H9 (cell line): ENCODE data around the gene ACAA2. TPM values are rescaled to one million over a fixed set of nuclear protein-coding genes. Genes with fewer than 3 reads are reported as not detected.

Experiments
- DNase-seq: peaks from one replicate; pipeline ENCODE4 v3.0.0-alpha.2; 2017
- H2AFZ ChIP-seq: one replicate; pipeline ENCODE4 v1.6.1; 2013; ENCODE audit warnings: mild to moderate bottlenecking, low read length, control low read depth, moderate library complexity
- H2AK5ac ChIP-seq: 2 replicates; pipeline ENCODE4 v1.6.1; 2013; ENCODE audit warnings: low read length, control low read depth, mixed read lengths; ENCODE audit not compliant: insufficient read length
- H2BK120ac ChIP-seq: one replicate; pipeline ENCODE4 v1.6.1; 2013; ENCODE audit warnings: low read depth, mild to moderate bottlenecking, low read length, control low read depth, inconsistent platforms; ENCODE audit not compliant: poor library complexity, severe bottlenecking
- H2BK12ac ChIP-seq: 2 replicates; pipeline ENCODE4 v1.6.1; 2013; ENCODE audit warnings: low read length, control low read depth, mixed read lengths, low read depth; ENCODE audit not compliant: insufficient read length
- H2BK15ac ChIP-seq: 2 replicates; pipeline ENCODE4 v1.6.1; 2013; ENCODE audit warnings: low read depth, low read length, control low read depth
- H2BK20ac ChIP-seq: one replicate; pipeline ENCODE4 v1.6.1; 2013; ENCODE audit warnings: low read depth, mild to moderate bottlenecking, low read length, control low read depth, inconsistent platforms; ENCODE audit not compliant: poor library complexity, severe bottlenecking
- H2BK5ac ChIP-seq: 2 replicates; pipeline ENCODE4 v1.6.1; 2013; ENCODE audit warnings: low read length, control low read depth, mixed read lengths; ENCODE audit not compliant: insufficient read length
- H3K14ac ChIP-seq: 2 replicates; pipeline ENCODE4 v1.6.1; 2013; ENCODE audit warnings: low read length, control low read depth; ENCODE audit not compliant: insufficient read depth
- H3K18ac ChIP-seq: 2 replicates; pipeline ENCODE4 v1.6.1; 2013; ENCODE audit warnings: low read depth, mild to moderate bottlenecking, mixed read lengths, low read length, control low read depth; ENCODE audit not compliant: insufficient read length
- H3K23ac ChIP-seq: 2 replicates; pipeline ENCODE4 v1.6.1; 2013; ENCODE audit warnings: low read length, control low read depth, mixed read lengths, low read depth; ENCODE audit not compliant: insufficient read length
- H3K23me2 ChIP-seq: 2 replicates; pipeline ENCODE4 v1.6.1; 2013; ENCODE audit warnings: low read depth, mild to moderate bottlenecking, mixed read lengths, low read length, control low read depth; ENCODE audit not compliant: insufficient read length, poor library complexity, severe bottlenecking
- H3K27ac ChIP-seq: 2 replicates; pipeline ENCODE4 v1.5.1; 2013; ENCODE audit warnings: low read length, control low read depth, mixed read lengths, low read depth; ENCODE audit not compliant: insufficient read length
- H3K27me3 ChIP-seq: 2 replicates; pipeline ENCODE4 v1.6.1; 2013; ENCODE audit warnings: low read length, control low read depth, inconsistent platforms; ENCODE audit not compliant: insufficient read depth
- H3K4ac ChIP-seq: 2 replicates; pipeline ENCODE4 v1.6.1; 2013; ENCODE audit warnings: low read depth, mild to moderate bottlenecking, control low read depth, inconsistent platforms, low read length, moderate library complexity
- H3K4me1 ChIP-seq: 2 replicates; pipeline ENCODE4 v1.6.1; 2013; ENCODE audit warnings: low read length, control low read depth, inconsistent platforms; ENCODE audit not compliant: insufficient read depth
- H3K4me2 ChIP-seq: 2 replicates; pipeline ENCODE4 v1.6.1; 2013; ENCODE audit warnings: low read length, control low read depth, mixed read lengths; ENCODE audit not compliant: insufficient read length, insufficient read depth
- H3K56ac ChIP-seq: 2 replicates; pipeline ENCODE4 v1.6.1; 2013; ENCODE audit warnings: low read depth, mild to moderate bottlenecking, mixed read lengths, low read length, control low read depth; ENCODE audit not compliant: insufficient read length
- H3K79me1 ChIP-seq: 2 replicates; pipeline ENCODE4 v1.6.1; 2013; ENCODE audit warnings: low read depth, mild to moderate bottlenecking, moderate library complexity, low read length, control low read depth, inconsistent platforms; ENCODE audit not compliant: insufficient read depth, poor library complexity, severe bottlenecking
- H3K79me2 ChIP-seq: 2 replicates; pipeline ENCODE4 v1.6.1; 2013; ENCODE audit warnings: low read length, control low read depth, inconsistent platforms; ENCODE audit not compliant: insufficient read depth
- H3K9ac ChIP-seq: 2 replicates; pipeline ENCODE4 v1.6.1; 2013; ENCODE audit warnings: low read length, control low read depth, mixed read lengths; ENCODE audit not compliant: insufficient read length; ENCODE audit errors: extremely low read depth
- H3K9me3 ChIP-seq: one replicate; pipeline ENCODE4 v1.6.1; 2013; ENCODE audit warnings: low read depth, low read length, inconsistent platforms; ENCODE audit not compliant: control insufficient read depth
- H3T11ph ChIP-seq: one replicate; pipeline ENCODE4 v1.6.1; 2013; ENCODE audit warnings: mild to moderate bottlenecking, low read length, control low read depth, inconsistent platforms
- H4K20me1 ChIP-seq: one replicate; pipeline ENCODE4 v1.6.1; 2013; ENCODE audit not compliant: control insufficient read depth, insufficient read length, insufficient read depth
- H4K5ac ChIP-seq: 2 replicates; pipeline ENCODE4 v1.6.1; 2013; ENCODE audit warnings: low read depth, mild to moderate bottlenecking, mixed read lengths, low read length, control low read depth; ENCODE audit not compliant: insufficient read length
- H4K8ac ChIP-seq: replicated peaks from 2 replicates; pipeline ENCODE4 v1.6.1; 2013; ENCODE audit warnings: low read length, control low read depth, mixed read lengths, low read depth; ENCODE audit not compliant: insufficient read length
- H4K91ac ChIP-seq: 2 replicates; pipeline ENCODE4 v1.6.1; 2013; ENCODE audit warnings: low read depth, mild to moderate bottlenecking, moderate library complexity, mixed read lengths, low read length, control low read depth; ENCODE audit not compliant: insufficient read length
- H3K27ac Mint-ChIP-seq, 3 experiments: 2 replicates in 2 of 3; 3 replicates in 1 of 3; pipeline ENCODE4 v1.8.0; 2020 to 2021; ENCODE audit warnings: mixed read lengths in 3 of 3, mild to moderate bottlenecking in 1 of 3, moderate library complexity in 1 of 3
- H3K27me3 Mint-ChIP-seq: 2 replicates; pipeline ENCODE4 v1.8.0; 2021; ENCODE audit warnings: low read depth, mild to moderate bottlenecking, moderate library complexity, mixed read lengths
- H3K36me3 Mint-ChIP-seq, 3 experiments: 2 replicates in 2 of 3; 3 replicates in 1 of 3; pipeline ENCODE4 v1.8.0; 2020 to 2021; ENCODE audit warnings: low read depth in 3 of 3, mixed read lengths in 3 of 3; ENCODE audit not compliant: insufficient read depth in 1 of 3
- H3K4me1 Mint-ChIP-seq, 2 experiments: 2 replicates each; pipeline ENCODE4 v1.8.0; 2020; ENCODE audit warnings: mixed read lengths in 2 of 2
- H3K4me3 Mint-ChIP-seq, 2 experiments: 2 replicates in 1 of 2; 3 replicates in 1 of 2; pipeline ENCODE4 v1.8.0; 2020 to 2021; ENCODE audit warnings: mild to moderate bottlenecking in 2 of 2, mixed read lengths in 2 of 2, moderate library complexity in 1 of 2
- H3K9me3 Mint-ChIP-seq, 2 experiments: 2 replicates in 1 of 2; 3 replicates in 1 of 2; pipeline ENCODE4 v1.8.0; 2020; ENCODE audit warnings: mild to moderate bottlenecking in 2 of 2, mixed read lengths in 2 of 2, moderate library complexity in 1 of 2
- CTCF ChIP-seq: fragments of 200-600 bp; sonication (generic); conservative IDR thresholded peaks from 3 replicates; pipeline ENCODE4 v1.8.0; 2021; ENCODE audit warnings: antibody characterized with exemption, mild to moderate bottlenecking
- WGBS: extraction: QIAGEN DNeasy Blood & Tissue Kit; methylation state at CpG from one replicate; pipeline ENCODE4 v1.1.7; 2013; ENCODE audit warnings: missing lambda C conversion rate, low lambda C conversion rate, mixed read lengths; ENCODE audit not compliant: insufficient read length; ENCODE audit errors: extremely low coverage; 5-methylcytosine and 5-hydroxymethylcytosine counted together
- total RNA-seq: library from RNA; stranded (reverse); gene quantifications from 2 replicates; pipeline ENCODE4 v1.2.1, GENCODE V29; 2021

Gene ACAA2
- total RNA-seq, 1 experiment from 2014 or later = 115 TPM

- no peaks in the 10 kb centered on the region for H3K27me3 ChIP-seq
- H3K4me2 ChIP-seq = peak overlapping the region; percentile 27
- H3K4me1 Mint-ChIP-seq = peaks cover 22 to 26% of the 10 kb centered on the region in 2 experiments
- no peak overlapping the region for H2AK5ac ChIP-seq
- no peak overlapping the region for H3K27ac ChIP-seq
- H2BK15ac ChIP-seq = no peak overlapping the region
- peaks cover 12% of the 10 kb centered on the region for H3K9me3 ChIP-seq
- no peak for TF ChIP-seq CTCF
- no peaks in the 10 kb centered on the region for H4K20me1 ChIP-seq
- no peak overlapping the region for H2BK12ac ChIP-seq
- H3K79me1 ChIP-seq = no peaks in the 10 kb centered on the region
- no peak overlapping the region for H2AFZ ChIP-seq
- no peak overlapping the region for H4K91ac ChIP-seq
- WGBS = no CpG with 5 or more reads among the region's 24 CpGs
- H3T11ph ChIP-seq = no peak overlapping the region
- no peak overlapping the region for H3K56ac ChIP-seq
- peaks cover 12% of the 10 kb centered on the region; the same call in 1 of the 2 replicates for H3K79me2 ChIP-seq
- H3K4ac ChIP-seq = no peak overlapping the region
- H3K27me3 Mint-ChIP-seq = no peaks in the 10 kb centered on the region
- no peak overlapping the region for H2BK5ac ChIP-seq
- H3K27ac Mint-ChIP-seq = peak overlapping the region; percentile 91 to 99 (median 97); a peak in 5 of 7 replicates
- peak overlapping the region; percentile 31 for H3K9ac ChIP-seq
- no peak overlapping the region for H2BK120ac ChIP-seq
- no peak overlapping the region for H2BK20ac ChIP-seq
- peak overlapping the region; percentile 84 for H3K18ac ChIP-seq
- H3K4me1 ChIP-seq = 0 out of 2 replicates have a peak, but pooled peaks cover 3% of the 10 kb centered on the region
- peaks cover 18 to 29% (median 27%) of the 10 kb centered on the region in 3 experiments for H3K36me3 Mint-ChIP-seq
- H3K23me2 ChIP-seq = peaks cover 5% of the 10 kb centered on the region
- H3K14ac ChIP-seq = peak overlapping the region; percentile 89
- H3K23ac ChIP-seq = no peak overlapping the region
- peaks cover 15 to 18% of the 10 kb centered on the region in 2 experiments for H3K9me3 Mint-ChIP-seq
- H4K8ac ChIP-seq = no peak overlapping the region
- H4K5ac ChIP-seq = no peak overlapping the region
- peak overlapping the region; percentile 92 to 96 for H3K4me3 Mint-ChIP-seq
- DNase-seq = peak; percentile 71
These were observed 790 bp upstream of the ACAA2 start for GRCh38 chr18:49814147-49814499.
